H1 (cell line): ENCODE data around the gene RGS17. TPM values are rescaled to one million over a fixed set of nuclear protein-coding genes. Genes with fewer than 3 reads are reported as not detected.
A peak's percentile ranks its signal among the peaks of the same experiment; 100 is the strongest.

Experiments
- CTCF ChIA-PET: fragments of 300-600 bp; sonication (Branson Sonifier 250); formaldehyde crosslinking; loops from one replicate; lab custom pipeline; 2021; ENCODE audit not compliant: partially characterized antibody; lab: Charles Lee
- POLR2A ChIA-PET: fragments of 300-600 bp; sonication (Branson Sonifier 250); formaldehyde crosslinking; loops from one replicate; lab custom pipeline; 2021; ENCODE audit warnings: inconsistent platforms; ENCODE audit not compliant: partially characterized antibody; lab: Charles Lee
- DNase-seq, 2 experiments: peaks; one replicate each; pipeline versions ENCODE4 v3.0.0 to v3.0.0-alpha.2; 2010 to 2022; ENCODE audit warnings: low spot score in 2 of 2, low read depth in 1 of 2, mixed read lengths in 1 of 2
- FAIRE-seq: peaks from 2 replicates; lab custom pipeline; 2011; peaks lifted over from hg19 to GRCh38; lab: Jason Lieb, UNC
- H2AFZ ChIP-seq: 2 replicates; pipeline ENCODE4 v1.8.1; 2012; ENCODE audit warnings: low read length, inconsistent platforms
- H2AK5ac ChIP-seq: 2 replicates; pipeline ENCODE4 v1.6.1; 2013; ENCODE audit warnings: low read depth, low read length
- H2BK120ac ChIP-seq: replicated peaks from 2 replicates; pipeline ENCODE3; 2013; ENCODE audit warnings: low read depth, low read length, inconsistent platforms
- H2BK12ac ChIP-seq: 2 replicates; pipeline ENCODE4 v1.6.1; 2013; ENCODE audit warnings: low read depth, low read length
- H2BK15ac ChIP-seq: 2 replicates; pipeline ENCODE4 v1.6.1; 2013; ENCODE audit warnings: low read length
- H2BK20ac ChIP-seq: 2 replicates; pipeline ENCODE4 v1.6.1; 2013; ENCODE audit warnings: low read length
- H2BK5ac ChIP-seq: 2 replicates; pipeline ENCODE4 v1.6.1; 2013; ENCODE audit warnings: low read depth, low read length
- H3K14ac ChIP-seq: 2 replicates; pipeline ENCODE4 v1.6.1; 2013; ENCODE audit warnings: inconsistent platforms; ENCODE audit not compliant: insufficient read length
- H3K18ac ChIP-seq: 2 replicates; pipeline ENCODE4 v1.6.1; 2013; ENCODE audit warnings: low read length; ENCODE audit errors: extremely low read depth
- H3K23ac ChIP-seq: 2 replicates; pipeline ENCODE4 v1.6.1; 2013; ENCODE audit warnings: inconsistent platforms; ENCODE audit not compliant: insufficient read length
- H3K23me2 ChIP-seq: 2 replicates; pipeline ENCODE4 v1.6.1; 2013; ENCODE audit warnings: low read depth, low read length
- H3K27ac ChIP-seq: 2 replicates; pipeline ENCODE4 v1.6.1; 2011; ENCODE audit warnings: low read depth, low read length, inconsistent platforms
- H3K27me3 ChIP-seq, 4 experiments: replicated peaks in 1 of 4; 1 replicate in 1 of 4; 2 replicates in 3 of 4; pipeline versions ENCODE4 v1.6.1 to v1.8.1; 2011 to 2013; ENCODE audit warnings: low read length in 3 of 4, mild to moderate bottlenecking in 3 of 4, inconsistent platforms in 2 of 4, mixed read lengths in 2 of 4, moderate library complexity in 1 of 4; ENCODE audit not compliant: control insufficient read depth in 3 of 4, insufficient read depth in 3 of 4; ENCODE audit errors: extremely low read depth in 1 of 4
- H3K36me3 ChIP-seq, 4 experiments: 2 replicates each; pipeline versions ENCODE4 v1.6.1 to v1.8.1; 2011 to 2013; ENCODE audit warnings: mild to moderate bottlenecking in 4 of 4, low read length in 3 of 4, moderate library complexity in 2 of 4, control low read depth in 1 of 4, inconsistent platforms in 1 of 4; ENCODE audit not compliant: insufficient read depth in 4 of 4, control insufficient read depth in 2 of 4
- H3K4ac ChIP-seq: replicated peaks from 2 replicates; pipeline ENCODE3; 2013; ENCODE audit warnings: low read length, low read depth, mixed read lengths, inconsistent platforms; ENCODE audit not compliant: insufficient read length
- H3K4me1 ChIP-seq, 4 experiments: replicated peaks in 1 of 4; 1 replicate in 1 of 4; 2 replicates in 3 of 4; pipeline versions ENCODE4 v1.6.1 to v1.8.1; 2011 to 2013; ENCODE audit warnings: low read length in 3 of 4, inconsistent platforms in 2 of 4, mixed read lengths in 1 of 4; ENCODE audit not compliant: insufficient read depth in 4 of 4, control insufficient read depth in 3 of 4
- H3K4me2 ChIP-seq, 2 experiments: 2 replicates each; pipeline versions ENCODE4 v1.6.1 to v1.8.1; 2011 to 2013; ENCODE audit warnings: low read depth in 2 of 2, low read length in 2 of 2, control low read depth in 1 of 2, inconsistent platforms in 1 of 2, mild to moderate bottlenecking in 1 of 2; ENCODE audit not compliant: insufficient read depth in 1 of 2
- H3K4me3 ChIP-seq, 4 experiments: fragments of 200-600, 300-600 bp in 1 of 4; sonication (generic), shearing (Covaris generic), sonication (Bioruptor Twin) in 1 of 4; 2 replicates each; pipeline versions ENCODE4 v1.5.1 to v1.8.1; 2011 to 2016; ENCODE audit warnings: low read length in 4 of 4, low read depth in 3 of 4, control low read depth in 2 of 4, inconsistent platforms in 2 of 4, mild to moderate bottlenecking in 2 of 4, mixed read lengths in 1 of 4, moderate library complexity in 1 of 4; ENCODE audit not compliant: insufficient read depth in 2 of 4; ENCODE audit errors: extremely low read depth in 1 of 4
- H3K56ac ChIP-seq: replicated peaks from 2 replicates; pipeline ENCODE3; 2013; ENCODE audit warnings: low read depth, mild to moderate bottlenecking, mixed read lengths, low read length, inconsistent platforms; ENCODE audit not compliant: insufficient read length
- H3K79me1 ChIP-seq: 2 replicates; pipeline ENCODE4 v1.6.1; 2013; ENCODE audit warnings: low read depth, low read length, control low read depth
- H3K79me2 ChIP-seq, 2 experiments: 2 replicates each; pipeline versions ENCODE4 v1.6.1 to v1.8.1; 2012 to 2013; ENCODE audit warnings: low read length in 2 of 2, mild to moderate bottlenecking in 2 of 2, inconsistent platforms in 1 of 2; ENCODE audit not compliant: insufficient read depth in 2 of 2, control insufficient read depth in 1 of 2
- H3K9ac ChIP-seq, 4 experiments: replicated peaks in 1 of 4; 1 replicate in 1 of 4; 2 replicates in 3 of 4; pipeline versions ENCODE4 v1.6.1 to v1.8.1; 2011 to 2013; ENCODE audit warnings: low read depth in 3 of 4, low read length in 3 of 4, control low read depth in 2 of 4, mild to moderate bottlenecking in 2 of 4, moderate library complexity in 2 of 4, inconsistent platforms in 1 of 4; ENCODE audit errors: extremely low read depth in 1 of 4
- H3K9me3 ChIP-seq, 2 experiments: 2 replicates each; pipeline versions ENCODE4 v1.6.1 to v1.8.1; 2012 to 2013; ENCODE audit warnings: mild to moderate bottlenecking in 2 of 2, moderate library complexity in 2 of 2, control low read depth in 1 of 2, inconsistent platforms in 1 of 2, low read depth in 1 of 2, low read length in 1 of 2, mixed read lengths in 1 of 2; ENCODE audit not compliant: insufficient read depth in 2 of 2
- H4K20me1 ChIP-seq, 2 experiments: replicated peaks in 1 of 2; 2 replicates each; pipeline versions ENCODE3 to v1.8.1; 2011 to 2013; ENCODE audit warnings: inconsistent platforms in 2 of 2, low read length in 2 of 2, mild to moderate bottlenecking in 1 of 2; ENCODE audit not compliant: insufficient read depth in 2 of 2, control insufficient read depth in 1 of 2
- H4K5ac ChIP-seq: 2 replicates; pipeline ENCODE4 v1.6.1; 2013; ENCODE audit warnings: low read length, low read depth, mixed read lengths, inconsistent platforms; ENCODE audit not compliant: insufficient read length
- H4K8ac ChIP-seq: 2 replicates; pipeline ENCODE4 v1.8.0; 2013; ENCODE audit warnings: mild to moderate bottlenecking, moderate library complexity, low read length, inconsistent platforms; ENCODE audit not compliant: insufficient read depth; ENCODE audit errors: extremely low read depth
- H4K91ac ChIP-seq: replicated peaks from 2 replicates; pipeline ENCODE3; 2013; ENCODE audit warnings: low read length, mixed read lengths, inconsistent platforms; ENCODE audit not compliant: insufficient read length
- BRCA1 ChIP-seq: IDR thresholded peaks from 2 replicates; pipeline ENCODE4 v1.6.1; 2012; ENCODE audit warnings: low read depth, low read length, improper control_type of control experiment
- CBX5 ChIP-seq: fragments of 300-800, 300-1000 bp; sonication (generic); IDR thresholded peaks from 2 replicates; pipeline ENCODE4 v1.7.1; 2016; ENCODE audit warnings: antibody characterized with exemption, low read length, low read depth
- CHD2 ChIP-seq: IDR thresholded peaks from 2 replicates; pipeline ENCODE4 v1.6.1; 2012; ENCODE audit warnings: low read length, improper control_type of control experiment
- CTCF ChIP-seq, 3 experiments: IDR thresholded peaks; 1 replicate in 2 of 3; 2 replicates in 1 of 3; pipeline versions ENCODE4 v1.5.1 to v1.6.1; 2011; ENCODE audit warnings: low read length in 3 of 3, mild to moderate bottlenecking in 3 of 3, inconsistent platforms in 2 of 3, low read depth in 1 of 3, moderate library complexity in 1 of 3; ENCODE audit not compliant: insufficient read depth in 1 of 3; ENCODE audit errors: control extremely low read depth in 1 of 3
- EZH2 ChIP-seq: fragments of 200-600 bp; sonication (generic); IDR thresholded peaks from 2 replicates; pipeline ENCODE4 v1.7.1; 2012; ENCODE audit warnings: low read depth, mild to moderate bottlenecking, moderate library complexity, low read length, inconsistent platforms; ENCODE audit not compliant: severe bottlenecking
- RFX5 ChIP-seq: IDR thresholded peaks from 2 replicates; pipeline ENCODE4 v1.6.1; 2011; ENCODE audit warnings: low read depth, low read length, improper control_type of control experiment, borderline replicate concordance
- RNF2 ChIP-seq: fragments of 200-900, 300-1000 bp; sonication (generic); IDR thresholded peaks from 2 replicates; pipeline ENCODE4 v1.7.1; 2016; ENCODE audit warnings: borderline replicate concordance, low read depth, mild to moderate bottlenecking, antibody characterized with exemption, low read length; ENCODE audit not compliant: poor library complexity, severe bottlenecking; ENCODE audit errors: missing control alignments
- SIRT6 ChIP-seq: IDR thresholded peaks from one replicate; pipeline ENCODE4 v1.7.1; 2012; ENCODE audit warnings: low read length, inconsistent platforms
- TCF12 ChIP-seq: IDR thresholded peaks from 2 replicates; pipeline ENCODE4 v1.6.1; 2011; ENCODE audit warnings: low read depth, mild to moderate bottlenecking, low read length
- USF2 ChIP-seq: IDR thresholded peaks from 2 replicates; pipeline ENCODE4 v1.6.1; 2011; ENCODE audit warnings: low read length, improper control_type of control experiment
- WGBS, 2 experiments: shearing (Covaris generic) in 1 of 2; methylation state at CpG; one replicate each; pipeline versions ENCODE4 v1.1.6 to v1.1.7; 2013 to 2015; ENCODE audit warnings: low lambda C conversion rate in 2 of 2, mixed read lengths in 2 of 2, inconsistent platforms in 1 of 2, low coverage in 1 of 2, missing lambda C conversion rate in 1 of 2; ENCODE audit not compliant: insufficient replicate concordance in 2 of 2, insufficient coverage in 1 of 2, insufficient read length in 1 of 2; ENCODE audit errors: extremely low coverage in 1 of 2, missing lambda C conversion rate in 1 of 2; 5-methylcytosine and 5-hydroxymethylcytosine counted together
- polyA plus RNA-seq, 7 experiments: library from polyadenylated mRNA; depleted of rRNA in 3 of 7; stranded (reverse) in 5 of 7; unstranded in 2 of 7; fragments of >200 nt in 5 of 7; fragments of 200-250 nt in 2 of 7; gene quantifications; 1 replicate in 5 of 7; 2 replicates in 1 of 7; 4 replicates in 1 of 7; pipeline versions ENCODE4 v1.2.1 to v1.2.3, GENCODE V29; 2011 to 2013; ENCODE audit warnings: missing spikeins in 2 of 7, mixed read lengths in 2 of 7
- total RNA-seq: library from RNA; stranded (reverse); fragmentation: NEBNext Ultra II Directional; extraction: Animal tissue kit (Norgen Biotek cat#: 25700); gene quantifications from 2 replicates; pipeline ENCODE4 v1.2.1, GENCODE V29; 2021

The RGS17 gene
- total and polyA plus RNA-seq, 2 of the 8 experiments (the other 6 are each of a cell fraction or from before 2014, with no cell fraction given): 2.0 to 12.2 TPM

GRCh38 chr6:153145591-153145990 is 14.5 kb upstream of the RGS17 start:
- no peak overlapping the region for H2AK5ac ChIP-seq
- H3K4me1 ChIP-seq: peaks cover 0 to 3% (median 0%) of the 10 kb centered on the region in 4 experiments; a peak in 2 of 7 replicates
- no peaks in the 10 kb centered on the region for H3K9me3 ChIP-seq
- no peak overlapping the region for H2BK12ac ChIP-seq
- 91% methylated on average over 4 of the region's 4 CpGs; no CpG with 5 or more reads in 1 of the 2 experiments for WGBS, 2 experiments
- no peak overlapping the region for H3K27ac ChIP-seq
- no peak overlapping the region; the same call in 1 of the 2 replicates for H3K18ac ChIP-seq
- no peaks in the 10 kb centered on the region for H4K20me1 ChIP-seq
- DNase-seq (no peak), FAIRE-seq (no peak)
- H4K5ac ChIP-seq: no peak overlapping the region
- 0 out of 2 replicates have a peak overlapping the region, but pooled peaks have one; percentile 45 for H2AFZ ChIP-seq
- no peak overlapping the region for H4K8ac ChIP-seq
- no peak overlapping the region for H2BK5ac ChIP-seq
- H3K79me1 ChIP-seq: no peaks in the 10 kb centered on the region
- no peak overlapping the region for H2BK120ac ChIP-seq
- H2BK15ac ChIP-seq: no peak overlapping the region
- no peak overlapping the region for H3K4ac ChIP-seq
- no peak overlapping the region for H3K4me2 ChIP-seq
- no peaks in the 10 kb centered on the region for H3K27me3 ChIP-seq
- H3K14ac ChIP-seq: no peak overlapping the region
- H3K4me3 ChIP-seq: no peak overlapping the region
- H3K23me2 ChIP-seq: no peaks in the 10 kb centered on the region
- POLR2A ChIA-PET: no interaction called here
- H3K79me2 ChIP-seq: no peaks in the 10 kb centered on the region
- no peak overlapping the region for H4K91ac ChIP-seq
- no peak overlapping the region for H2BK20ac ChIP-seq
- no peak overlapping the region for H3K23ac ChIP-seq
- CTCF ChIA-PET: interaction anchor here (1.0 to 1.6 kb wide), 6 partner anchors 9 to 411 kb away, joined by 3 to 6 read pairs (median 4); no protein-coding TSS in a partner anchor
- no peak overlapping the region for H3K56ac ChIP-seq
- no peak overlapping the region for H3K9ac ChIP-seq
- H3K36me3 ChIP-seq: no peaks in the 10 kb centered on the region
- TF ChIP-seq CTCF (IDR thresholded peaks at IDR 0.05; ENCODE audit: control extremely low read depth in 1 of 3, insufficient read depth in 1 of 3, low read depth in 1 of 3, low read length in 3 of 3) (peak in 1 of 3 experiments; percentile 43; a peak in 2 of 4 replicates), RNF2 (no peak), CBX5 (no peak), EZH2 (no peak), USF2 (no peak), CHD2 (no peak), RFX5 (no peak), TCF12 (peak; percentile 68; the same call in 1 of the 2 replicates), SIRT6 (no peak), BRCA1 (no peak)
